IMR-90 (cell line): ENCODE data around the gene GIMAP8.

Experiments
- CEBPB ChIP-seq: IDR thresholded peaks from 2 replicates; pipeline ENCODE4 v1.6.1; 2012; ENCODE audit warnings: low read depth, low read length, improper control_type of control experiment
- CHD1 ChIP-seq: IDR thresholded peaks from 2 replicates; pipeline ENCODE4 v1.6.1; 2012; ENCODE audit warnings: low read depth, low read length, improper control_type of control experiment
- CTCF ChIP-seq: conservative IDR thresholded peaks from 2 replicates; pipeline ENCODE4 v1.5.1; 2012; ENCODE audit warnings: mild to moderate bottlenecking, low read depth, low read length, improper control_type of control experiment
- ELK1 ChIP-seq: fragments of 150-350 bp; IDR thresholded peaks from 2 replicates; pipeline ENCODE4 v1.6.1; 2016; ENCODE audit warnings: low read depth, mild to moderate bottlenecking, low read length, moderate library complexity, borderline replicate concordance
- MAFK ChIP-seq: IDR thresholded peaks from 2 replicates; pipeline ENCODE4 v1.6.1; 2012; ENCODE audit warnings: low read depth, low read length, improper control_type of control experiment
- MAZ ChIP-seq: IDR thresholded peaks from 2 replicates; pipeline ENCODE4 v1.6.1; 2012; ENCODE audit warnings: low read depth, mild to moderate bottlenecking, low read length, improper control_type of control experiment, moderate library complexity, borderline replicate concordance
- MXI1 ChIP-seq: IDR thresholded peaks from 2 replicates; pipeline ENCODE4 v1.6.1; 2012; ENCODE audit warnings: low read depth, mild to moderate bottlenecking, low read length, moderate library complexity, borderline replicate concordance
- POLR2A ChIP-seq: IDR thresholded peaks from 2 replicates; pipeline ENCODE4 v1.6.1; 2012; ENCODE audit warnings: mild to moderate bottlenecking, low read depth, low read length
- RAD21 ChIP-seq: IDR thresholded peaks from 2 replicates; pipeline ENCODE4 v1.6.1; 2012; ENCODE audit warnings: low read length, improper control_type of control experiment
- RFX5 ChIP-seq: IDR thresholded peaks from 2 replicates; pipeline ENCODE4 v1.8.0; 2012; ENCODE audit warnings: low read depth, mild to moderate bottlenecking, low read length, moderate library complexity
- SMC3 ChIP-seq: fragments of 150-350 bp; IDR thresholded peaks from 2 replicates; pipeline ENCODE4 v1.6.1; 2016; ENCODE audit warnings: low read depth, mild to moderate bottlenecking, antibody characterized with exemption, low read length, moderate library complexity
- USF2 ChIP-seq: fragments of 150-350 bp; IDR thresholded peaks from 2 replicates; pipeline ENCODE4 v1.6.1; 2017; ENCODE audit warnings: mild to moderate bottlenecking, antibody characterized with exemption, low read length, low read depth

- TF ChIP-seq RFX5, result no peak
- no peak for TF ChIP-seq POLR2A
- TF ChIP-seq CTCF, result no peak
- TF ChIP-seq SMC3, result no peak
- TF ChIP-seq RAD21, result no peak
- TF ChIP-seq MAZ, result no peak
- TF ChIP-seq MAFK, result no peak
- no peak for TF ChIP-seq USF2
- no peak for TF ChIP-seq MXI1
- no peak for TF ChIP-seq CHD1
- TF ChIP-seq CEBPB, result no peak
- TF ChIP-seq ELK1, result no peak
Measured at GRCh38 chr7:150516956-150517745, 66.7 kb downstream of the GIMAP8 start.
